ENCODE results near the gene RBMS3. TPM values are rescaled to one million over a fixed set of nuclear protein-coding genes. Genes with fewer than 3 reads are reported as not detected.

Gene RBMS3
- total RNA-seq, 1 experiment from 2014 or later: 8.7 TPM

DNA sequence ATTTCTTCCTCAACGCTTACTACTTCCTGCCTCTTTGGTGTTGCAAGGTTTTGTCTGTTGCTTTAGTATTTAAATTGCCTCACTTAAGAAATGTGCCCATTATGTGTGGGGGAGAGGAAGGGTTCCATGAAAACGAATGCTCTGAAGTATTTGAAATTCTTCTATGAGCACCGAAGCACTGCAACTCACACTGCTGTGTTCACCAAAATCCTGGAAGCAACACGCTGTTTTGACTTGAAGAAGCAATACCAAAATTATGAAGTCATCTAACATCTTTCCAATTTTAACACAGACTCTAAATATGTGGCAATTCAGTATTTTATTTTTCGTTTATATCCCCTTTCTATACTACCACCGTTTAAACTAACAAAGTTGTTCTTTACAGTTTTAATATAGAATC, 101.5 kb downstream of the RBMS3 start:
- POLR2A ChIA-PET: no interaction called here
- TF ChIP-seq, protein P1, sequence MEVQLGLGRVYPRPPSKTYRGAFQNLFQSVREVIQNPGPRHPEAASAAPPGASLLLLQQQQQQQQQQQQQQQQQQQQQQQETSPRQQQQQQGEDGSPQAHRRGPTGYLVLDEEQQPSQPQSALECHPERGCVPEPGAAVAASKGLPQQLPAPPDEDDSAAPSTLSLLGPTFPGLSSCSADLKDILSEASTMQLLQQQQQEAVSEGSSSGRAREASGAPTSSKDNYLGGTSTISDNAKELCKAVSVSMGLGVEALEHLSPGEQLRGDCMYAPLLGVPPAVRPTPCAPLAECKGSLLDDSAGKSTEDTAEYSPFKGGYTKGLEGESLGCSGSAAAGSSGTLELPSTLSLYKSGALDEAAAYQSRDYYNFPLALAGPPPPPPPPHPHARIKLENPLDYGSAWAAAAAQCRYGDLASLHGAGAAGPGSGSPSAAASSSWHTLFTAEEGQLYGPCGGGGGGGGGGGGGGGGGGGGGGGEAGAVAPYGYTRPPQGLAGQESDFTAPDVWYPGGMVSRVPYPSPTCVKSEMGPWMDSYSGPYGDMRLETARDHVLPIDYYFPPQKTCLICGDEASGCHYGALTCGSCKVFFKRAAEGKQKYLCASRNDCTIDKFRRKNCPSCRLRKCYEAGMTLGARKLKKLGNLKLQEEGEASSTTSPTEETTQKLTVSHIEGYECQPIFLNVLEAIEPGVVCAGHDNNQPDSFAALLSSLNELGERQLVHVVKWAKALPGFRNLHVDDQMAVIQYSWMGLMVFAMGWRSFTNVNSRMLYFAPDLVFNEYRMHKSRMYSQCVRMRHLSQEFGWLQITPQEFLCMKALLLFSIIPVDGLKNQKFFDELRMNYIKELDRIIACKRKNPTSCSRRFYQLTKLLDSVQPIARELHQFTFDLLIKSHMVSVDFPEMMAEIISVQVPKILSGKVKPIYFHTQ (CRISPR knock-in tag; IDR thresholded peaks at IDR 0.05): no peak
- TF ChIP-seq, protein P2, sequence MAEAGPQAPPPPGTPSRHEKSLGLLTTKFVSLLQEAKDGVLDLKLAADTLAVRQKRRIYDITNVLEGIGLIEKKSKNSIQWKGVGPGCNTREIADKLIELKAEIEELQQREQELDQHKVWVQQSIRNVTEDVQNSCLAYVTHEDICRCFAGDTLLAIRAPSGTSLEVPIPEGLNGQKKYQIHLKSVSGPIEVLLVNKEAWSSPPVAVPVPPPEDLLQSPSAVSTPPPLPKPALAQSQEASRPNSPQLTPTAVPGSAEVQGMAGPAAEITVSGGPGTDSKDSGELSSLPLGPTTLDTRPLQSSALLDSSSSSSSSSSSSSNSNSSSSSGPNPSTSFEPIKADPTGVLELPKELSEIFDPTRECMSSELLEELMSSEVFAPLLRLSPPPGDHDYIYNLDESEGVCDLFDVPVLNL (CRISPR knock-in tag; IDR thresholded peaks at IDR 0.05; ENCODE audit: borderline replicate concordance, low read depth): no peak
- no peak for TF ChIP-seq ZNF263 (CRISPR knock-in tag; IDR thresholded peaks at IDR 0.05; ENCODE audit: low read depth)
- TF ChIP-seq, protein P3, sequence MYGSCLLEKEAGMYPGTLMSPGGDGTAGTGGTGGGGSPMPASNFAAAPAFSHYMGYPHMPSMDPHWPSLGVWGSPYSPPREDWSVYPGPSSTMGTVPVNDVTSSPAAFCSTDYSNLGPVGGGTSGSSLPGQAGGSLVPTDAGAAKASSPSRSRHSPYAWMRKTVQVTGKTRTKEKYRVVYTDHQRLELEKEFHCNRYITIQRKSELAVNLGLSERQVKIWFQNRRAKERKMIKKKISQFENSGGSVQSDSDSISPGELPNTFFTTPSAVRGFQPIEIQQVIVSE (CRISPR knock-in tag; IDR thresholded peaks at IDR 0.05; ENCODE audit: borderline replicate concordance): no peak
- H3K27me3 Mint-ChIP-seq (ENCODE audit: low read depth): no peaks in the 10 kb centered on the region
- no peak overlapping the region for H3K27ac Mint-ChIP-seq
- ATAC-seq (no peak), DNase-seq (ENCODE audit: low spot score) (no peak)
- no peaks in the 10 kb centered on the region for H3K36me3 Mint-ChIP-seq
- H3K9me3 Mint-ChIP-seq: peaks cover 1% of the 10 kb centered on the region; the same call in 1 of the 2 replicates
- H3K4me1 Mint-ChIP-seq: peaks cover 20% of the 10 kb centered on the region
- CTCF ChIA-PET: no interaction called here
- H3K4me3 Mint-ChIP-seq: no peak overlapping the region

DNA sequence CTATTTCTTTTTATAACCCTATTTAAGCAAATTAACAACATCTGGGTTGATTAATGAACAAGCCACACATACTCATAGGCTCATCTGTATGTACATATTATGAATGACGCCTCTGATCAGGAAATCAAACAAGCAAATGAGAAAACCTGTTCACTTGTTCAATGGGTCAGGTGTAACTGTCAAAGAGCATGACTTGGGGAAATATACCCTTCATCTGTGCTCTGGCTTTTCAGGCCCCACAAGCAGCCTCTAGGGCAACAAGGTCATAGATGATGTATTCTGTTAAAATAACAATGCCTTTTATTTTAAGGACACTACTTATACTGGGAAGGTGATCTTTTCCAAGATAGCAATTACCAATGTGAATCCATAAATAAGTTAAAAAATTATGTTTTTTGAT, 102.0 kb downstream of the RBMS3 start:
- ChIA-PET POLR2A (no interaction called here), CTCF (no interaction called here)
- H3K36me3 Mint-ChIP-seq: no peaks in the 10 kb centered on the region
- H3K27ac Mint-ChIP-seq: no peak overlapping the region
- no peak for DNase-seq (ENCODE audit: low spot score)
- no peak overlapping the region for H3K4me3 Mint-ChIP-seq
- no peaks in the 10 kb centered on the region for H3K27me3 Mint-ChIP-seq (ENCODE audit: low read depth)
- no peak for ATAC-seq
- H3K9me3 Mint-ChIP-seq: no peaks in the 10 kb centered on the region
- TF ChIP-seq ZBTB21 (CRISPR knock-in tag; IDR thresholded peaks at IDR 0.05; ENCODE audit: borderline replicate concordance): no peak
- TF ChIP-seq, protein P4, sequence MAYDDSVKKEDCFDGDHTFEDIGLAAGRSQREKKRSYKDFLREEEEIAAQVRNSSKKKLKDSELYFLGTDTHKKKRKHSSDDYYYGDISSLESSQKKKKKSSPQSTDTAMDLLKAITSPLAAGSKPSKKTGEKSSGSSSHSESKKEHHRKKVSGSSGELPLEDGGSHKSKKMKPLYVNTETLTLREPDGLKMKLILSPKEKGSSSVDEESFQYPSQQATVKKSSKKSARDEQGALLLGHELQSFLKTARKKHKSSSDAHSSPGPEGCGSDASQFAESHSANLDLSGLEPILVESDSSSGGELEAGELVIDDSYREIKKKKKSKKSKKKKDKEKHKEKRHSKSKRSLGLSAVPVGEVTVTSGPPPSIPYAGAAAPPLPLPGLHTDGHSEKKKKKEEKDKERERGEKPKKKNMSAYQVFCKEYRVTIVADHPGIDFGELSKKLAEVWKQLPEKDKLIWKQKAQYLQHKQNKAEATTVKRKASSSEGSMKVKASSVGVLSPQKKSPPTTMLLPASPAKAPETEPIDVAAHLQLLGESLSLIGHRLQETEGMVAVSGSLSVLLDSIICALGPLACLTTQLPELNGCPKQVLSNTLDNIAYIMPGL (CRISPR knock-in tag; IDR thresholded peaks at IDR 0.05): no peak
- TF ChIP-seq, protein P5, sequence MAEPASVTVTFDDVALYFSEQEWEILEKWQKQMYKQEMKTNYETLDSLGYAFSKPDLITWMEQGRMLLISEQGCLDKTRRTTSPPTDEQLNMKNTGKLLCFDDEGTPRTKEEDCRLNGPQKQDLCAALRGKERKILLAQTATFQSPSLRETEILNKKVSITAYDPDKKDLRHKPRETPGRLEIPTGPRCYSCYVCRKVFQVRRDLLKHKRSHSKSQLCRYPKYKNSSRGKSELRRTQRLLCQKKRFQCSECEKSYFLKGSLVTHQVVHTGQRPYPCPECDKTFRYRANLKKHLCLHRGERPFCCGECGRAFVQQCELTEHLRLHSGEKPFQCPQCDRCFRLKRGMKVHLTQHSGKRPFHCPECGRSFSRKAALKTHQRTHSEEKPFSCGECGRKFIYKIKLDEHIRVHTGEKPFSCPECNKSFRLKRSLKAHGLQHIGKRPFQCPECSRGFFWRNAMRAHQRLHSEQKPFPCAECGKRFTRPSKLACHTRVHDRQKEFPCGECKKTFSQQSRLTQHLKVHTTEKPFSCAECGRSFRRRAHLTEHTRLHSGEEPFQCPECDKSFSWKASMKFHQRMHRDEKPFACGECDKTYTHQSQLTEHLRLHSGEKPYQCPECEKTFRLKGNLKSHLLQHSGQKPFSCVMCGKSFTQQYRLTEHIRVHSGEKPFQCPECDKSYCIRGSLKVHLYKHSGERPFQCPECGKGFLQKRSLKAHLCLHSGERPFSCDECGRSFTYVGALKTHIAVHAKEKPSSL (CRISPR knock-in tag; conservative IDR thresholded peaks at IDR 0.05): no peak
- TF ChIP-seq, protein P6, sequence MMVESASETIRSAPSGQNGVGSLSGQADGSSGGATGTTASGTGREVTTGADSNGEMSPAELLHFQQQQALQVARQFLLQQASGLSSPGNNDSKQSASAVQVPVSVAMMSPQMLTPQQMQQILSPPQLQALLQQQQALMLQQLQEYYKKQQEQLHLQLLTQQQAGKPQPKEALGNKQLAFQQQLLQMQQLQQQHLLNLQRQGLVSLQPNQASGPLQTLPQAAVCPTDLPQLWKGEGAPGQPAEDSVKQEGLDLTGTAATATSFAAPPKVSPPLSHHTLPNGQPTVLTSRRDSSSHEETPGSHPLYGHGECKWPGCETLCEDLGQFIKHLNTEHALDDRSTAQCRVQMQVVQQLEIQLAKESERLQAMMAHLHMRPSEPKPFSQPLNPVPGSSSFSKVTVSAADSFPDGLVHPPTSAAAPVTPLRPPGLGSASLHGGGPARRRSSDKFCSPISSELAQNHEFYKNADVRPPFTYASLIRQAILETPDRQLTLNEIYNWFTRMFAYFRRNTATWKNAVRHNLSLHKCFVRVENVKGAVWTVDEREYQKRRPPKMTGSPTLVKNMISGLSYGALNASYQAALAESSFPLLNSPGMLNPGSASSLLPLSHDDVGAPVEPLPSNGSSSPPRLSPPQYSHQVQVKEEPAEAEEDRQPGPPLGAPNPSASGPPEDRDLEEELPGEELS (CRISPR knock-in tag; IDR thresholded peaks at IDR 0.05): no peak
- no peak for TF ChIP-seq TP53 (CRISPR knock-in tag; IDR thresholded peaks at IDR 0.05)
- no peak for TF ChIP-seq GABPB1 (CRISPR knock-in tag; IDR thresholded peaks at IDR 0.05)
- no peak for TF ChIP-seq GTF2I (CRISPR knock-in tag; conservative IDR thresholded peaks at IDR 0.05)
- TF ChIP-seq, protein P7, sequence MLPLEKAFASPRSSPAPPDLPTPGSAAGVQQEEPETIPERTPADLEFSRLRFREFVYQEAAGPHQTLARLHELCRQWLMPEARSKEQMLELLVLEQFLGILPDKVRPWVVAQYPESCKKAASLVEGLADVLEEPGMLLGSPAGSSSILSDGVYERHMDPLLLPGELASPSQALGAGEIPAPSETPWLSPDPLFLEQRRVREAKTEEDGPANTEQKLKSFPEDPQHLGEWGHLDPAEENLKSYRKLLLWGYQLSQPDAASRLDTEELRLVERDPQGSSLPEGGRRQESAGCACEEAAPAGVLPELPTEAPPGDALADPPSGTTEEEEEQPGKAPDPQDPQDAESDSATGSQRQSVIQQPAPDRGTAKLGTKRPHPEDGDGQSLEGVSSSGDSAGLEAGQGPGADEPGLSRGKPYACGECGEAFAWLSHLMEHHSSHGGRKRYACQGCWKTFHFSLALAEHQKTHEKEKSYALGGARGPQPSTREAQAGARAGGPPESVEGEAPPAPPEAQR (CRISPR knock-in tag; IDR thresholded peaks at IDR 0.05): no peak
- TF ChIP-seq CREB1 (CRISPR knock-in tag; IDR thresholded peaks at IDR 0.05): no peak
- TF ChIP-seq, protein P8, sequence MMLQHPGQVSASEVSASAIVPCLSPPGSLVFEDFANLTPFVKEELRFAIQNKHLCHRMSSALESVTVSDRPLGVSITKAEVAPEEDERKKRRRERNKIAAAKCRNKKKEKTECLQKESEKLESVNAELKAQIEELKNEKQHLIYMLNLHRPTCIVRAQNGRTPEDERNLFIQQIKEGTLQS (CRISPR knock-in tag; conservative IDR thresholded peaks at IDR 0.05): no peak
- TF ChIP-seq, protein P9, sequence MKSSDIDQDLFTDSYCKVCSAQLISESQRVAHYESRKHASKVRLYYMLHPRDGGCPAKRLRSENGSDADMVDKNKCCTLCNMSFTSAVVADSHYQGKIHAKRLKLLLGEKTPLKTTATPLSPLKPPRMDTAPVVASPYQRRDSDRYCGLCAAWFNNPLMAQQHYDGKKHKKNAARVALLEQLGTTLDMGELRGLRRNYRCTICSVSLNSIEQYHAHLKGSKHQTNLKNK (CRISPR knock-in tag; IDR thresholded peaks at IDR 0.05): no peak
- TF ChIP-seq TCF7 (CRISPR knock-in tag; IDR thresholded peaks at IDR 0.05; ENCODE audit: low read depth): no peak
- TF ChIP-seq SMAD4 (CRISPR knock-in tag; IDR thresholded peaks at IDR 0.05): no peak
- no peak for TF ChIP-seq FOXJ3 (CRISPR knock-in tag; IDR thresholded peaks at IDR 0.05; ENCODE audit: borderline replicate concordance)
- TF ChIP-seq, protein P10, sequence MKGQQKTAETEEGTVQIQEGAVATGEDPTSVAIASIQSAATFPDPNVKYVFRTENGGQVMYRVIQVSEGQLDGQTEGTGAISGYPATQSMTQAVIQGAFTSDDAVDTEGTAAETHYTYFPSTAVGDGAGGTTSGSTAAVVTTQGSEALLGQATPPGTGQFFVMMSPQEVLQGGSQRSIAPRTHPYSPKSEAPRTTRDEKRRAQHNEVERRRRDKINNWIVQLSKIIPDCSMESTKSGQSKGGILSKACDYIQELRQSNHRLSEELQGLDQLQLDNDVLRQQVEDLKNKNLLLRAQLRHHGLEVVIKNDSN (CRISPR knock-in tag; IDR thresholded peaks at IDR 0.05): no peak
- no peak for TF ChIP-seq ZNF671 (CRISPR knock-in tag; IDR thresholded peaks at IDR 0.05)
- H3K4me1 Mint-ChIP-seq: peaks cover 20% of the 10 kb centered on the region

Data from WTC11 (cell line).